Measurements from ENCODE around the gene INSYN2A.
A peak's percentile ranks its signal among the peaks of the same experiment; 100 is the strongest.

The INSYN2A gene

GRCh38 chr10:127196282-127197153 lies at the start of gene INSYN2A:
Gene INSYN2A (minus strand): TSS chr10:127196591. CDS start chr10:127176395, 20,196 bp downstream.
- no peak for TF ChIP-seq CTCF (IDR thresholded peaks at IDR 0.05; ENCODE audit: extremely low read depth, missing control alignments)

GRCh38 chr10:127245456-127245855 lies 49.1 kb upstream of the INSYN2A start:
- no peak for TF ChIP-seq CTCF (IDR thresholded peaks at IDR 0.05; ENCODE audit: extremely low read depth, missing control alignments)
- DNase-seq (ENCODE audit: low spot score), result no peak

More at GRCh38 chr10:127196282-127197153, at the start of gene INSYN2A:
- DNase-seq (ENCODE audit: low spot score), result peak; percentile 25

- TF ChIP-seq CTCF (IDR thresholded peaks at IDR 0.05; ENCODE audit: extremely low read depth, missing control alignments), result no peak
- no peak for DNase-seq (ENCODE audit: low spot score)
Observed at GRCh38 chr10:127243490-127244272, 47.3 kb upstream of the INSYN2A start.

- DNase-seq (ENCODE audit: low spot score), result no peak
- TF ChIP-seq CTCF (IDR thresholded peaks at IDR 0.05; ENCODE audit: extremely low read depth, missing control alignments), result no peak
Observed at GRCh38 chr10:127242914-127243313, 46.5 kb upstream of the INSYN2A start.

GRCh38 chr10:127236266-127236665 lies 39.9 kb upstream of the INSYN2A start:
- TF ChIP-seq CTCF (IDR thresholded peaks at IDR 0.05; ENCODE audit: extremely low read depth, missing control alignments), result no peak
- DNase-seq (ENCODE audit: low spot score), result no peak

GRCh38 chr10:127234306-127234800 lies 38.0 kb upstream of the INSYN2A start:
- TF ChIP-seq CTCF (IDR thresholded peaks at IDR 0.05; ENCODE audit: extremely low read depth, missing control alignments), result no peak
- no peak for DNase-seq (ENCODE audit: low spot score)
